HepG2 (cell line): ENCODE measurements around the gene SYNE1. TPM values are rescaled to one million over a fixed set of nuclear protein-coding genes. Genes with fewer than 3 reads are reported as not detected.

Source experiments
- ATAC-seq: fragments of 200-7000 bp; cut with Tn5 transposase; 3 replicates; pipeline ENCODE4 v1.9.1; 2020; ENCODE audit warnings: mild to moderate bottlenecking, moderate library complexity
- BruUV-seq: library from RNA; stranded (reverse); fragments of 400-500 nt; replicated peaks from 2 replicates; lab custom pipeline; 2021; lab: Mats Ljungman, UMichigan
- CTCF ChIA-PET: fragments of 300-600 bp; formaldehyde crosslinking; extraction: SDS; loops from one replicate; lab custom pipeline; 2021; ENCODE audit warnings: low total read pairs, inconsistent platforms, low intra/inter-chr PET ratio; lab: Yijun Ruan, JAX
- POLR2A ChIA-PET: fragments of 350-600 bp; sonication (Branson Sonifier 250); formaldehyde crosslinking; loops from one replicate; lab custom pipeline; 2020; ENCODE audit warnings: antibody characterized with exemption, inconsistent platforms; lab: Yijun Ruan, JAX
- DNase-seq: peaks from one replicate; pipeline ENCODE4 v3.0.0-alpha.2; 2015; ENCODE audit warnings: low spot score
- FAIRE-seq: peaks from 3 replicates; lab custom pipeline; 2011; peaks lifted over from hg19 to GRCh38; lab: Jason Lieb, UNC
- H2AFZ ChIP-seq: one replicate; pipeline ENCODE4 v1.6.1; 2011; ENCODE audit warnings: low read length, inconsistent platforms
- H3K27ac ChIP-seq: fragments of 300-600 bp; 3 replicates; pipeline ENCODE4 v1.8.0; 2011; ENCODE audit warnings: mixed run types, mild to moderate bottlenecking, mixed read lengths, low read length, inconsistent platforms; ENCODE audit not compliant: insufficient read depth; ENCODE audit errors: extremely low read length
- H3K27me3 ChIP-seq, 2 experiments: fragments of 200-600 bp in 1 of 2; 2 replicates in 1 of 2; 3 replicates in 1 of 2; pipeline versions ENCODE4 v1.6.0 to v1.8.0; 2011; ENCODE audit warnings: low read length in 2 of 2, mild to moderate bottlenecking in 2 of 2, moderate library complexity in 2 of 2, inconsistent platforms in 1 of 2; ENCODE audit not compliant: insufficient read depth in 2 of 2, control insufficient read depth in 1 of 2
- H3K36me3 ChIP-seq, 2 experiments: fragments of 200-600 bp in 1 of 2; replicated peaks in 1 of 2; 2 replicates in 1 of 2; 3 replicates in 1 of 2; pipeline versions ENCODE4 v1.5.1 to v1.8.0; 2011; ENCODE audit warnings: low read length in 2 of 2, inconsistent platforms in 1 of 2; ENCODE audit not compliant: insufficient read depth in 2 of 2, control insufficient read depth in 1 of 2
- H3K4me1 ChIP-seq: 2 replicates; pipeline ENCODE4 v1.5.1; 2012; ENCODE audit warnings: low read length, inconsistent platforms; ENCODE audit not compliant: insufficient read depth
- H3K4me2 ChIP-seq: 2 replicates; pipeline ENCODE4 v1.6.0; 2011; ENCODE audit warnings: low read depth, low read length, inconsistent platforms
- H3K4me3 ChIP-seq, 3 experiments: fragments of 200-600 bp in 1 of 3; sonication (generic), shearing (Covaris generic) in 1 of 3; replicated peaks in 1 of 3; 2 replicates each; pipeline ENCODE4 v1.5.1; 2011 to 2016; ENCODE audit warnings: low read length in 3 of 3, inconsistent platforms in 2 of 3, low read depth in 2 of 3, mild to moderate bottlenecking in 2 of 3, control low read depth in 1 of 3, mixed read lengths in 1 of 3; ENCODE audit not compliant: insufficient read depth in 1 of 3
- H3K79me2 ChIP-seq: one replicate; pipeline ENCODE4 v1.6.1; 2011; ENCODE audit warnings: low read length, inconsistent platforms; ENCODE audit not compliant: insufficient read depth
- H3K9ac ChIP-seq: 2 replicates; pipeline ENCODE4 v1.6.0; 2011; ENCODE audit warnings: mild to moderate bottlenecking, low read depth, low read length, inconsistent platforms; ENCODE audit not compliant: insufficient read depth
- H3K9me3 ChIP-seq: 2 replicates; pipeline ENCODE4 v1.5.1; 2012; ENCODE audit warnings: mild to moderate bottlenecking, low read length
- H4K20me1 ChIP-seq: 2 replicates; pipeline ENCODE4 v1.6.0; 2011; ENCODE audit warnings: inconsistent platforms, mild to moderate bottlenecking, low read length, moderate library complexity; ENCODE audit not compliant: insufficient read depth
- AHR ChIP-seq: IDR thresholded peaks from 2 replicates; pipeline ENCODE4 v1.6.1; 2018; ENCODE audit warnings: missing genetic modification reagents, missing compliant biosample characterization
- JUN ChIP-seq: sonication (generic); formaldehyde crosslinking; IDR thresholded peaks from 2 replicates; pipeline ENCODE4 v1.4.0; 2020; ENCODE audit warnings: mild to moderate bottlenecking, missing genetic modification reagents
- KLF15 ChIP-seq: sonication (generic); formaldehyde crosslinking; IDR thresholded peaks from 2 replicates; pipeline ENCODE4 v1.8.1; 2023; ENCODE audit warnings: borderline replicate concordance, mild to moderate bottlenecking, inconsistent platforms, missing genetic modification reagents, mixed read lengths
- SOX6 ChIP-seq, 2 experiments: fragments of 450-650 bp in 1 of 2; sonication (generic) in 1 of 2; formaldehyde crosslinking in 1 of 2; IDR thresholded peaks; 2 replicates each; pipeline versions ENCODE4 v1.4.0 to v1.6.1; 2017 to 2020; ENCODE audit warnings: antibody characterized with exemption in 1 of 2, mild to moderate bottlenecking in 1 of 2, missing genetic modification reagents in 1 of 2
- TCF12 ChIP-seq, 2 experiments: fragments of 450-650 bp in 1 of 2; sonication (generic) in 1 of 2; formaldehyde crosslinking in 1 of 2; IDR thresholded peaks; 2 replicates each; pipeline versions ENCODE4 v1.6.1 to v1.8.0; 2017 to 2022; ENCODE audit warnings: antibody characterized with exemption in 1 of 2, mild to moderate bottlenecking in 1 of 2, missing genetic modification reagents in 1 of 2, moderate library complexity in 1 of 2
- THAP11 ChIP-seq: IDR thresholded peaks from 2 replicates; pipeline ENCODE4 v1.6.1; 2016; ENCODE audit warnings: missing biosample characterization, missing genetic modification reagents
- ZBTB21 ChIP-seq: sonication (generic); formaldehyde crosslinking; IDR thresholded peaks from 2 replicates; pipeline ENCODE4 v1.4.0; 2020; ENCODE audit warnings: missing genetic modification reagents
- ZNF460 ChIP-seq: sonication (generic); formaldehyde crosslinking; IDR thresholded peaks from 2 replicates; pipeline ENCODE4 v1.5.1; 2020; ENCODE audit warnings: missing genetic modification reagents, mild to moderate bottlenecking, borderline replicate concordance
- WGBS: methylation state at CpG from one replicate; pipeline ENCODE4 v1.1.6; 2017; ENCODE audit warnings: low lambda C conversion rate; 5-methylcytosine and 5-hydroxymethylcytosine counted together
- in situ Hi-C: cut with HindIII; loops from 2 replicates; pipeline ENCODE4 v1.10.0; 2017; ENCODE audit warnings: low pct_unique_long_range_greater_than_20kb; ENCODE audit not compliant: extremely low pct_ligation_motif_present
- intact Hi-C: fragments of 100-400 bp; cut with micrococcal nuclease; formaldehyde crosslinking; loops from one replicate; pipeline ENCODE4 v1.10.0; 2022; ENCODE audit not compliant: unreplicated experiment
- polyA plus RNA-seq, 8 experiments: library from polyadenylated mRNA; depleted of rRNA in 3 of 8; stranded (reverse) in 7 of 8; unstranded in 1 of 8; fragments of >200 nt; fragmentation: Illumina TruSeq in 4 of 8; extraction: Trizol in 4 of 8; gene quantifications; 2 replicates each; pipeline versions ENCODE4 v1.2.1 to v1.2.3, GENCODE V29; 2011 to 2016; ENCODE audit warnings: low read depth in 4 of 8, missing spikeins in 1 of 8, mixed read lengths in 1 of 8; ENCODE audit not compliant: insufficient read depth in 1 of 8
- total RNA-seq, 5 experiments: library from RNA; depleted of rRNA; stranded (reverse); fragments of >200 nt; fragmentation: Illumina TruSeq; extraction: Trizol; gene quantifications; 2 replicates each; pipeline ENCODE4 v1.2.3, GENCODE V29; 2016; ENCODE audit warnings: low read depth in 1 of 5

SYNE1 gene
- total and polyA plus RNA-seq, 2 of the 13 experiments (the other 11 are each of a cell fraction or from before 2014, with no cell fraction given) = 5.5 to 15.9 TPM

- FAIRE-seq (no peak), ATAC-seq (no peak)
- Histone ChIP-seq H3K79me2 (no peaks in the 10 kb centered on the region), H3K4me2 (no peak overlapping the region), H3K9ac (no peak overlapping the region), H3K4me1 (no peaks in the 10 kb centered on the region), H3K9me3 (no peaks in the 10 kb centered on the region)
- in situ Hi-C loops = no loop called here
- BruUV-seq = no TSS peak
- TF ChIP-seq TCF12 (IDR thresholded peaks at IDR 0.05) (no peak), TCF12 (CRISPR knock-in tag; IDR thresholded peaks at IDR 0.05) (no peak), KLF15 (no peak), ZNF460 (CRISPR knock-in tag) (no peak)
- TF ChIP-seq, all 625 proteins: peak for 0
- Histone ChIP-seq H3K27ac (no peak overlapping the region), H3K4me3 (no peak overlapping the region), H3K27me3 (no peaks in the 10 kb centered on the region), H2AFZ (no peak overlapping the region), H3K36me3 (no peaks in the 10 kb centered on the region), H4K20me1 (no peaks in the 10 kb centered on the region)
- CTCF ChIA-PET = no interaction called here
- intact Hi-C loops = no loop called here
- POLR2A ChIA-PET = no interaction called here
- no peak for DNase-seq
Measured at GRCh38 chr6:152673236-152673635, 36.1 kb upstream of the SYNE1 start.

- ATAC-seq = no peak
- CTCF ChIA-PET = no interaction called here
- H3K9me3 ChIP-seq = no peaks in the 10 kb centered on the region
- 2% methylated on average over 4 of the region's 4 CpGs for WGBS
- H3K4me2 ChIP-seq = no peak overlapping the region
- H3K27me3 ChIP-seq = no peaks in the 10 kb centered on the region
- TF ChIP-seq JUN (CRISPR knock-in tag) = no peak
- TF ChIP-seq ZBTB21 (CRISPR knock-in tag) = no peak
- no peak for TF ChIP-seq AHR
- no peak for TF ChIP-seq SOX6 (IDR thresholded peaks at IDR 0.05)
- TF ChIP-seq SOX6 (CRISPR knock-in tag; IDR thresholded peaks at IDR 0.05) = no peak
- TF ChIP-seq THAP11 = no peak
- TF ChIP-seq, all 625 proteins: peak for 0
- POLR2A ChIA-PET = no interaction called here
- Histone ChIP-seq H3K9ac (no peak overlapping the region), H3K36me3 (no peaks in the 10 kb centered on the region), H3K4me3 (no peak overlapping the region), H3K27ac (no peak overlapping the region), H3K4me1 (no peaks in the 10 kb centered on the region), H4K20me1 (no peaks in the 10 kb centered on the region), H3K79me2 (no peaks in the 10 kb centered on the region), H2AFZ (no peak overlapping the region)
- DNase-seq (no peak), FAIRE-seq (no peak)
- in situ Hi-C loops (no loop called here), intact Hi-C loops (no loop called here)
- BruUV-seq = no TSS peak
Measured at GRCh38 chr6:152671171-152671570, 34.0 kb upstream of the SYNE1 start.
